Stimulated activated CD4-positive, alpha-beta T cell treated with anti-CD3 and anti-CD28 coated beads, Interleukin-15, amount 100 ng/mL, for 24 hours (primary cell): Measurements from ENCODE around the gene GAK.
A peak's percentile ranks its signal among the peaks of the same experiment; 100 is the strongest.

ENCODE experiments used
- DNase-seq: peaks from one replicate; pipeline ENCODE4 v3.0.0-alpha.2; 2020

Gene GAK

GRCh38 chr4:905485-906338 is 26.4 kb downstream of the GAK start:
- no peak for DNase-seq

GRCh38 chr4:903066-904046 is 28.8 kb downstream of the GAK start:
- no peak for DNase-seq

- DNase-seq, result no peak
Measured at GRCh38 chr4:901192-901910, 30.8 kb downstream of the GAK start.

GRCh38 chr4:900721-901120 is 31.4 kb downstream of the GAK start:
- no peak for DNase-seq

GRCh38 chr4:900073-900472 is 32.0 kb downstream of the GAK start:
- no peak for DNase-seq

- DNase-seq, result no peak
Measured at GRCh38 chr4:899556-899906, 32.6 kb downstream of the GAK start.

- DNase-seq, result no peak
Measured at GRCh38 chr4:898869-899555, 33.1 kb downstream of the GAK start.

GRCh38 chr4:898123-898522 is 34.0 kb downstream of the GAK start:
- no peak for DNase-seq

- no peak for DNase-seq
Measured at GRCh38 chr4:896630-897029, 35.5 kb downstream of the GAK start.

- DNase-seq, result no peak
Measured at GRCh38 chr4:896216-896615, 35.9 kb downstream of the GAK start.

GRCh38 chr4:895596-895995 is 36.5 kb downstream of the GAK start:
- DNase-seq, result no peak

GRCh38 chr4:893995-894705 is 38.0 kb downstream of the GAK start:
- DNase-seq, result no peak

- no peak for DNase-seq
Measured at GRCh38 chr4:893276-893994, 38.7 kb downstream of the GAK start.

- no peak for DNase-seq
Measured at GRCh38 chr4:892780-893179, 39.3 kb downstream of the GAK start.

GRCh38 chr4:891747-892146 is 40.4 kb downstream of the GAK start:
- DNase-seq, result peak; percentile 32

- DNase-seq, result no peak
Measured at GRCh38 chr4:890036-890695, 42.0 kb downstream of the GAK start.

GRCh38 chr4:889516-889915 is 42.6 kb downstream of the GAK start:
- no peak for DNase-seq

- no peak for DNase-seq
Measured at GRCh38 chr4:888029-888428, 44.1 kb downstream of the GAK start.

- no peak for DNase-seq
Measured at GRCh38 chr4:887034-887763, 44.9 kb downstream of the GAK start.

GRCh38 chr4:886244-886643 is 45.9 kb downstream of the GAK start:
- DNase-seq, result no peak
